NCI-H345 treated with DMSO at 0.1 percent for 48 hours (cell line): ENCODE measurements around the gene NEK5.
A peak's percentile ranks its signal among the peaks of the same experiment; 100 is the strongest.
"Not testable (repeated sequence)": the region's sequence is repeated elsewhere in the genome, so short reads cannot be mapped to it uniquely, and the experiment has no call there.

Experiments used
- DNase-seq: peaks from one replicate; lab custom pipeline; 2025; ENCODE audit not compliant: unreplicated experiment; lab: John Stamatoyannopoulos, UW

Gene NEK5

GRCh38 chr13:52128714-52129700 lies at the start of gene NEK5:
TSS of gene NEK5 (minus strand) at chr13:52129073. CDS start at chr13:52127482, 1,591 bp downstream.
- DNase-seq = peak; percentile 13

GRCh38 chr13:52177276-52177675 lies 48.4 kb upstream of the NEK5 start:
- no peak for DNase-seq

- not testable (repeated sequence) for DNase-seq
Observed at GRCh38 chr13:52173970-52174369, 45.1 kb upstream of the NEK5 start.

- no peak for DNase-seq
Observed at GRCh38 chr13:52173373-52173772, 44.5 kb upstream of the NEK5 start.

GRCh38 chr13:52171686-52172085 lies 42.8 kb upstream of the NEK5 start:
- DNase-seq = not testable (repeated sequence)

- DNase-seq = not testable (repeated sequence)
Observed at GRCh38 chr13:52170828-52171391, 42.0 kb upstream of the NEK5 start.

GRCh38 chr13:52169839-52170238 lies 41.0 kb upstream of the NEK5 start:
- DNase-seq = no peak

- no peak for DNase-seq
Observed at GRCh38 chr13:52165411-52165810, 36.5 kb upstream of the NEK5 start.

GRCh38 chr13:52164989-52165388 lies 36.1 kb upstream of the NEK5 start:
- no peak for DNase-seq

- not testable (repeated sequence) for DNase-seq
Observed at GRCh38 chr13:52163878-52164277, 35.0 kb upstream of the NEK5 start.

- DNase-seq = no peak
Observed at GRCh38 chr13:52162279-52163101, 33.6 kb upstream of the NEK5 start.

- no peak for DNase-seq
Observed at GRCh38 chr13:52161181-52161646, 32.3 kb upstream of the NEK5 start.

- no peak for DNase-seq
Observed at GRCh38 chr13:52160506-52160905, 31.6 kb upstream of the NEK5 start.

GRCh38 chr13:52160053-52160452 lies 31.2 kb upstream of the NEK5 start:
- DNase-seq = no peak

GRCh38 chr13:52159159-52159982 lies 30.5 kb upstream of the NEK5 start, which contains the start of gene NEK3:
TSS of gene NEK3 (minus strand) at chr13:52159597. CDS start at chr13:52156191, 3,406 bp downstream.
- DNase-seq = peak; percentile 25

- DNase-seq = peak; percentile 2
Observed at GRCh38 chr13:52158629-52159158, 29.8 kb upstream of the NEK5 start.

GRCh38 chr13:52156724-52157261 lies 27.9 kb upstream of the NEK5 start:
- no peak for DNase-seq

- DNase-seq = no peak
Observed at GRCh38 chr13:52155177-52155576, 26.3 kb upstream of the NEK5 start.

GRCh38 chr13:52147225-52147624 lies 18.4 kb upstream of the NEK5 start:
- DNase-seq = no peak

- DNase-seq = no peak
Observed at GRCh38 chr13:52141299-52141698, 12.4 kb upstream of the NEK5 start.
